Liver (tissue), 3 donors: ENCODE results near the gene WDR1.

ENCODE experiments used
- CTCF ChIP-seq: fragments of 150-350 bp; IDR thresholded peaks from 2 replicates; pipeline ENCODE4 v1.5.1; 2017; ENCODE audit warnings: improper control_type of control experiment, low read depth, low read length; ENCODE audit not compliant: missing input control
- RAD21 ChIP-seq, 2 donors: IDR thresholded peaks; 2 replicates each; pipeline ENCODE4 v1.6.1; 2016; ENCODE audit warnings: antibody characterized with exemption in 2 of 2, mild to moderate bottlenecking in 2 of 2
- TAF1 ChIP-seq: conservative IDR thresholded peaks from 2 replicates; pipeline ENCODE4 v1.6.1; 2016; ENCODE audit warnings: antibody characterized with exemption, mild to moderate bottlenecking
- TF ChIP-seq, protein P1 (sequence below): IDR thresholded peaks from 2 replicates; pipeline ENCODE4 v1.6.1; 2016; ENCODE audit warnings: antibody characterized with exemption
- donor health status: healthy.
- donor health status: healthy.

DNA sequence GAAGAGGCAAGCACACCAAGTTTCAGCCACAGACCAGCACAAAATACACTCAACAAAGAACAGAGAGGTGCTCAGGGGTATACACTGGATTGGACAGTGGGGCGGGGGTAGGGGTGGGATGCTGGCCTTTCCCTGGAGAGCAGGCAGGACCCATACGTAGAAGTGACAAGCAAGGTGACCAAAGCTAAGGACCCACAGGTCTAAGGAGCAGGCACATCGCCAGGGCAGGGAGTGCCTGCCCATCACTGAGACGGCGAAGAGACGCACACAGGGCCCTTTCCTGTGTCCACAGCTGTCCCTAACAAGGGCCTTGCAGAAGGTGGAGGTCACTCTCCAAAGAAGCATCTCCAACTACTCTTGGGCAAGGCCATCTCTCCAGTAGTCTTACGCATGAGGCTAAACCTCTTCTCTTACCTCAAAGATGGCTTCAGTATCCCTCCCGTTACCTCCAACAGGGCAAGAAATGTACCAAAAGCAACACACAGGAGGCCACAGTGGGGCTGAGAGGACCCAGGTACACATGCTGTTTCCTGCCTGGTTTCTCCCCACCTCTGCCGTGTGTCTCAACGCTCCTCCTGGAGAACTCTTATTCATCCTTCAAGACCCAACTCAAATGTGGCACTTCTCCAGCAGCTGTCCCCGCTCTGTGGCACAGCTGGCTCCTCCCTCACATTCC is 6.5 kb downstream of the WDR1 start:
- TF ChIP-seq, protein P1, sequence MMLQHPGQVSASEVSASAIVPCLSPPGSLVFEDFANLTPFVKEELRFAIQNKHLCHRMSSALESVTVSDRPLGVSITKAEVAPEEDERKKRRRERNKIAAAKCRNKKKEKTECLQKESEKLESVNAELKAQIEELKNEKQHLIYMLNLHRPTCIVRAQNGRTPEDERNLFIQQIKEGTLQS, result no peak
- TF ChIP-seq TAF1 (no peak), RAD21 (IDR thresholded peaks at IDR 0.05) (no peak), CTCF (no peak)
